GM21825 (cell line): Measurements from ENCODE around the gene PHLDB2.

Source experiments
- ATAC-seq: cut with Tn5 transposase; IDR thresholded peaks from one replicate; pipeline ENCODE4 v1.9.1; 2021; ENCODE audit warnings: mild to moderate bottlenecking, moderate library complexity; ENCODE audit not compliant: unreplicated experiment

PHLDB2 gene

DNA sequence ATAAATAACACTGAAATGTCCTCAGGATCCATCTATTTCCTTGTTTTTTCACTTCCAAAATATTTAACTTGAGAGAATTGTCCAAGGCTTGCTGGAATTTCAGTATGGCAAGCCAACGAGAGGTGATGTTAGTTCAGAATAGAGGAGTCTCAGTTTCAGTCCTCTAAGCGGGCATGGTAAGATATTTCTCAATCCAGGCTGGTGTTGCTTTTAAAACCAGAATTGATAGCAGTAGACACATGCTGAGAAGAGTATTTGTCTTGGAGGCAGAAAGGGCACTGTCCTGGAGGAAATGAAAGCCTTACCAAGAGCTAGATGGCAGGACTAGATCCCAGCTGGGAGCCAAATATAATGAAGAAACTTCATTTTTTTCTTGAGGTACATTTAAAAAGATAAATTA is 23.1 kb downstream of the PHLDB2 start:
- no peak for ATAC-seq

GRCh38 chr3:111882799-111883198 is 23.7 kb downstream of the PHLDB2 start:
- peak; percentile 70 for ATAC-seq

DNA sequence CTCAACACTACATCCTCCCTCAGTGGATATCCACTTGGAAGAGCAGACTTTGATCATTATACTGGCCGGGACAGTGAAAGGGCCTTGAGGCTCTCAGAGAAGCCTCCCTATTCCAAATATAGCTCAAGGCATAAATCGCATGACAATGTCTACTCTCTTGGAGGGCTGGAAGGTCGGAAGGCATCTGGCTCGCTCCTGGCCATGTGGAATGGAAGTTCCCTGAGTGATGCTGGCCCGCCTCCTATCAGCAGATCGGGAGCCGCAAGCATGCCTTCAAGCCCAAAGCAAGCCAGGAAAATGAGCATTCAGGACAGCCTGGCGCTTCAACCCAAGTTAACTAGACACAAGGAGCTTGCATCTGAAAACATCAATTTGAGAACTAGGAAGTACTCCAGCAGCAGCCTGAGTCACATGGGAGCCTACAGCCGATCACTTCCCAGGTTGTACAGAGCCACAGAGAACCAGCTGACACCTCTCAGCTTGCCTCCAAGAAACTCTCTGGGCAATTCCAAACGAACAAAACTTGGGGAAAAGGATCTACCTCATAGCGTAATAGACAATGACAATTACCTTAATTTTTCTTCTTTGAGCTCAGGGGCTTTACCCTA is 25.4 kb downstream of the PHLDB2 start:
- no peak for ATAC-seq

- no peak for ATAC-seq
Measured at GRCh38 chr3:111885578-111885977, 26.5 kb downstream of the PHLDB2 start.

DNA sequence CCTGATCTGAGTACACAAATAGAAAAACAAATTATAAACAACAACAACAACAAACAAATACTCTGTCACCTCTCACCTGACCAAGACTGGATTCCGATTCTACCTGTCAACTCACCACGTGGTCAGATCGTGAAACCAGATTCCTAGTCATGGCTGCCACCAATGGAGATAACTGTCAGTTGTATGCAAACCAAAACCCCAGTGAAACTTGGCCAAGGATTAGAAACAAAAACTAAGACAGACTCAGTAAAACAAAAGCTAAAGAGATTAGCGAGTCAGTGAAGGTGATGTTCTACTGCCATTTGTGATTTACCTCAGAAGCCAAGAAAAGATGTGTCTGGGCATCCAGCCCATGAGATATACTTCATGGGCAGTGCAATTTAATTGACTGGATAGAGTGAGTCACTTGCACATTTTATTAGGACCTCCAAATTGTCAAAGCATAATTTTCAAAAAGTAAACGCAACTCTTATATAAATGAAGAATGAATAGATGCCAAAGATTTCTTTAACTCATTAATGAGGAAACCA is 31.1 kb downstream of the PHLDB2 start:
- ATAC-seq = no peak

- ATAC-seq = no peak
Measured at GRCh38 chr3:111892070-111892469, 33.0 kb downstream of the PHLDB2 start.

GRCh38 chr3:111895071-111895470 is 36.0 kb downstream of the PHLDB2 start:
- no peak for ATAC-seq

DNA sequence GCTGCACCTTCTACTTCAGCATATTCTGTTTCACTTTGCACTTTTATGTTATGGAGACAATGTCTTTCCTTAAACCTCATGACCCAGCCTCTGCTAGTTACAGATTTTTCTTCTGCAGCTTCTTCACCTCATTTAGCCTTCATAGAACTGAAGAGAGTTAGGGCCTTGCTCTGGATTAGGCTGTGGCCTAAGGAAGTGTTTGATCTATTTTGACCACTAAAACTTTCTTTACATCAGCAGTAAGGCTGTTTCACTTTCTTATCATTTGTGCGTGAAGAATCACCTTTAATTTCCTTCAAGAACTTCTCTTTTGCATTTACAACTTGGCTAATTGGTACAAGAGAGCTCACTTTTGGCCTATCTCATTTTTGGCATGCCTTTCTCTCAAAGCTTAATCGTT is 40.9 kb downstream of the PHLDB2 start:
- no peak for ATAC-seq

GRCh38 chr3:111901637-111902036 is 42.6 kb downstream of the PHLDB2 start:
- ATAC-seq = no peak

DNA sequence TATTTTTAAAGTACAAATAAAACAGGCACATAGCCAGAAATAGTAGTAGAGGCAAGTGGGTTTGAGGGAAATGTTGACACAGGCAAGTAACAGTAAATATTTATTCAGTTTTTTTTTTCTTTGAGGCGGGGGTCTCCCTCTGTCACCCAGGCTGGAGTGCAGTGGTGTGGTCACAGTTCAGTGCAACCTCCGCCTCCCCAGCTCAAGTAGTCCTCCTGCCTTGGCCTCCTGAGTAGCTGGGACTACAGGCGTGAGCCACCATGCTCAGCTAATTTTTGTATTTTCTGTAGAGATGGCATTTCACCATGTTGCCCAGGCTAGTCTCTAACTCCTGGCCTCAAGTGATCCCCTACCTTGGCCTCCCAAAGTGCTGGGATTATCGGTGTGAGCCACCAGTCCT is 43.5 kb downstream of the PHLDB2 start:
- ATAC-seq = no peak

- ATAC-seq = no peak
Measured at GRCh38 chr3:111903067-111903511, 44.0 kb downstream of the PHLDB2 start.

- ATAC-seq = no peak
Measured at GRCh38 chr3:111904376-111905241, 45.5 kb downstream of the PHLDB2 start.

DNA sequence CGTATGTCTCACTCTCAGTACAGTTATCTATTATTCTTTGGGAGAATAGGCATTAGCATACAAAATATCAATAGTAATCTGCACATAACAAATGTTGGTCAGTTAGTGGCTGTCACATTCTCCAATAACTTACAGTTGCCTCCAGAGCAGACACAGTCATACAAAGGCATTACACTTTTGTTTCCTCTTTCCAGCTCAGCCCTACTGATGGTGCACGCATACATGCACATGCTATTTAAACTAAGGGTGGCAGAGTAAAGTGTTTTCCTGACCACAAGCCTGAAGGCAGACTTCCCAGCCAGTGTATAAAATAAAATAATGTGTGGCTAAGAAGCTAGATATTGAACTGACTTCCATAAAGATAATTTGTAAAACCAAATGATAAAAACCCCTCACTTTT is 47.6 kb downstream of the PHLDB2 start:
- no peak for ATAC-seq

GRCh38 chr3:111907151-111907550 is 48.1 kb downstream of the PHLDB2 start:
- no peak for ATAC-seq

- ATAC-seq = no peak
Measured at GRCh38 chr3:111910806-111911205, 51.7 kb downstream of the PHLDB2 start.

DNA sequence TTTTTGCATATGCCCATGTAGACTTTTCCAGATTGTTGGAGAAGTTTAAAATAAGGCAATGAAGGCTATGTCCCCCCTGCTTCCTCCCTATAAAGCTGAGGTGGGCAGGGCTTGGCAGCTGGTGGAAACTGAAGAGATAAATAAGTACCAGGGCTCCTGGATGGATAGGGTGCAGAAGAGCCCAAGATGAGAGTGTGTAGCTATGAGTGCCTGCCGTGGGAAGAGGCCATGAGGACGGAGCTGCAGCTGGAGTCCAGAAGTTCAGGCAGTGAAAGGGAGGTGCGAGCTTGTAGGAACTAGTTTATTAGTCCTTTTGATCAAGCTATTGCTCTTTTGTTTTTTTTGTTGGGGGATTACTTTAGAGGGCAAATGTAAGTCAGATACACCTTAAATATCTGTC is 52.4 kb downstream of the PHLDB2 start:
- no peak for ATAC-seq

DNA sequence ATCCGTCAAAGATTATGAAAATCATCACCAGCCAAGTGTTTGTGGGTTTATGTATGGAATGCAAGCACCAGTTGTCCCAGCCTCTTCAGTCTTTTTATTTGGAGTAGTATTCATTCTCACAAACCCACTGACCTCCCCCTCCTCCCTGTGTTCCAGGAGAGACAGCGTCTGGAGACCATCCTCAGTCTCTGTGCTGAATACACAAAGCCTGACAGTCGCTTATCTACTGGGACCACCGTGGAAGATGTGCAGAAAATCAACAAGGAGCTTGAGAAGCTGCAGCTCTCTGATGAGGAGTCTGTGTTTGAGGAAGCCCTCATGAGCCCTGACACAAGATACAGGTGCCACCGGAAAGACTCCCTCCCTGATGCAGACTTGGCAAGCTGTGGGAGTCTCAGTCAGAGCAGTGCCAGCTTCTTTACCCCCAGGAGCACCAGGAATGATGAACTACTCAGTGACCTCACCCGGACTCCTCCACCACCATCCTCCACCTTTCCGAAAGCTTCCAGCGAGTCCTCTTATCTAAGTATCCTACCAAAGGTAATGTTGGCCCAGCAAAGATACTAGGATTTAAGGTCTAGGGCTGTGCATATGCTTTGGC is 54.2 kb downstream of the PHLDB2 start:
- ATAC-seq = no peak

GRCh38 chr3:111915905-111916304 is 56.8 kb downstream of the PHLDB2 start:
- ATAC-seq = no peak

- no peak for ATAC-seq
Measured at GRCh38 chr3:111917300-111917699, 58.2 kb downstream of the PHLDB2 start.

- no peak for ATAC-seq
Measured at GRCh38 chr3:111919370-111920065, 60.5 kb downstream of the PHLDB2 start.

- ATAC-seq = no peak
Measured at GRCh38 chr3:111921181-111921580, 62.1 kb downstream of the PHLDB2 start.
